Fibroblast of lung (primary cell): ENCODE data around the gene PLXNA1. TPM values are rescaled to one million over a fixed set of nuclear protein-coding genes. Genes with fewer than 3 reads are reported as not detected.

Source experiments
- DNase-seq, 2 donors: peaks; one replicate each; pipeline versions ENCODE4 v3.0.0 to v3.0.0-alpha.2; 2010; ENCODE audit warnings: low read depth in 2 of 2
- H2AFZ ChIP-seq: 2 replicates; pipeline ENCODE4 v1.5.1; 2012; ENCODE audit warnings: low read length, control low read depth, inconsistent platforms
- H3K27ac ChIP-seq: 2 replicates; pipeline ENCODE4 v1.5.1; 2011; ENCODE audit warnings: low read length, control low read depth; ENCODE audit not compliant: insufficient read depth
- H3K27me3 ChIP-seq: 2 replicates; pipeline ENCODE4 v1.5.1; 2011; ENCODE audit warnings: mild to moderate bottlenecking, low read length; ENCODE audit not compliant: control insufficient read depth, insufficient read depth
- H3K36me3 ChIP-seq: 2 replicates; pipeline ENCODE4 v1.5.1; 2011; ENCODE audit warnings: low read length; ENCODE audit not compliant: control insufficient read depth, insufficient read depth
- H3K4me1 ChIP-seq: 2 replicates; pipeline ENCODE4 v1.5.1; 2011; ENCODE audit warnings: low read length; ENCODE audit not compliant: control insufficient read depth, insufficient read depth; ENCODE audit errors: extremely low read depth
- H3K4me2 ChIP-seq: 2 replicates; pipeline ENCODE4 v1.5.1; 2011; ENCODE audit warnings: low read length, control low read depth; ENCODE audit not compliant: insufficient read depth; ENCODE audit errors: extremely low read depth
- H3K4me3 ChIP-seq, 4 experiments: fragments of 200-600 bp in 1 of 4; sonication (generic) in 1 of 4; replicated peaks in 1 of 4; 2 replicates each; pipeline ENCODE4 v1.5.1; 2011 to 2016; ENCODE audit warnings: low read length in 4 of 4, low read depth in 3 of 4, mild to moderate bottlenecking in 3 of 4, control low read depth in 2 of 4, inconsistent platforms in 1 of 4, mixed read lengths in 1 of 4; ENCODE audit not compliant: insufficient read depth in 1 of 4; ENCODE audit errors: control extremely low read depth in 1 of 4
- H3K79me2 ChIP-seq: 2 replicates; pipeline ENCODE4 v1.5.1; 2012; ENCODE audit warnings: mild to moderate bottlenecking, low read length, inconsistent platforms; ENCODE audit not compliant: control insufficient read depth, insufficient read depth
- H3K9ac ChIP-seq: 2 replicates; pipeline ENCODE4 v1.5.1; 2011; ENCODE audit warnings: mild to moderate bottlenecking, low read length, control low read depth; ENCODE audit not compliant: insufficient read depth
- H3K9me3 ChIP-seq: 2 replicates; pipeline ENCODE4 v1.5.1; 2012; ENCODE audit warnings: low read depth, low read length; ENCODE audit not compliant: control insufficient read depth, insufficient read depth
- H4K20me1 ChIP-seq: 2 replicates; pipeline ENCODE4 v1.5.1; 2011; ENCODE audit warnings: low read length; ENCODE audit not compliant: control insufficient read depth, insufficient read depth; ENCODE audit errors: extremely low read depth
- CTCF ChIP-seq, 2 donors: IDR thresholded peaks in 1 of 2; conservative IDR thresholded peaks in 1 of 2; 1 replicate in 1 of 2; 2 replicates in 1 of 2; pipeline ENCODE4 v1.5.1; 2011 to 2012; ENCODE audit warnings: low read length in 2 of 2, control low read depth in 1 of 2, inconsistent platforms in 1 of 2, low read depth in 1 of 2, mild to moderate bottlenecking in 1 of 2
- EZH2 ChIP-seq: IDR thresholded peaks from 2 replicates; pipeline ENCODE4 v1.5.1; 2012; ENCODE audit warnings: low read length, control low read depth, mild to moderate bottlenecking; ENCODE audit errors: missing control alignments
- polyA plus RNA-seq, 2 donors: library from polyadenylated mRNA; depleted of rRNA in 1 of 2; stranded (reverse) in 1 of 2; unstranded in 1 of 2; fragments of >200 nt; gene quantifications; 2 replicates each; pipeline ENCODE4 v1.2.1, GENCODE V29; 2011 to 2012; ENCODE audit warnings: missing spikeins in 1 of 2
- total RNA-seq: library from RNA; depleted of rRNA; stranded (reverse); fragments of >200 nt; gene quantifications from 2 replicates; pipeline ENCODE4 v1.2.1, GENCODE V29; 2014

The PLXNA1 gene
- total and polyA plus RNA-seq, 2 donors (not counting 1 experiment from before 2014, with no cell fraction given), result 21.1 to 48.6 TPM

- Histone ChIP-seq H3K36me3 (no peaks in the 10 kb centered on the region), H3K4me2 (no peak overlapping the region), H3K9me3 (no peaks in the 10 kb centered on the region), H4K20me1 (no peaks in the 10 kb centered on the region), H3K9ac (no peak overlapping the region), H3K79me2 (peaks cover 5% of the 10 kb centered on the region), H3K4me3 (no peak overlapping the region), H2AFZ (no peak overlapping the region), H3K27me3 (peaks cover 11% of the 10 kb centered on the region), H3K4me1 (peaks cover 5% of the 10 kb centered on the region), H3K27ac (no peak overlapping the region)
- no peak for DNase-seq
- no peak for TF ChIP-seq CTCF (conservative IDR thresholded peaks at IDR 0.05 in 1 of 2, IDR thresholded peaks at IDR 0.05 in 1 of 2; ENCODE audit: low read depth in 1 of 2, low read length in 2 of 2)
- TF ChIP-seq EZH2, result no peak
These were observed 3.8 kb upstream of the PLXNA1 start for GRCh38 chr3:126979046-126979628.

GRCh38 chr3:126980266-126980811, 2.6 kb upstream of the PLXNA1 start:
- Histone ChIP-seq H3K4me3 (no peak overlapping the region), H3K4me1 (peaks cover 5% of the 10 kb centered on the region), H3K9me3 (no peaks in the 10 kb centered on the region), H3K27ac (no peak overlapping the region), H3K27me3 (peaks cover 9% of the 10 kb centered on the region), H3K4me2 (no peak overlapping the region), H3K36me3 (no peaks in the 10 kb centered on the region), H4K20me1 (no peaks in the 10 kb centered on the region), H3K9ac (no peak overlapping the region), H2AFZ (no peak overlapping the region), H3K79me2 (peaks cover 17% of the 10 kb centered on the region)
- DNase-seq, result no peak
- no peak for TF ChIP-seq EZH2
- no peak for TF ChIP-seq CTCF (conservative IDR thresholded peaks at IDR 0.05 in 1 of 2, IDR thresholded peaks at IDR 0.05 in 1 of 2; ENCODE audit: low read depth in 1 of 2, low read length in 2 of 2)

- Histone ChIP-seq H3K79me2 (peaks cover 34% of the 10 kb centered on the region), H4K20me1 (no peaks in the 10 kb centered on the region), H3K27me3 (peaks cover 9% of the 10 kb centered on the region), H3K36me3 (no peaks in the 10 kb centered on the region), H3K9ac (no peak overlapping the region), H3K4me3 (peak overlapping the region; percentile 36 to 59 (median 38)), H2AFZ (peak overlapping the region; percentile 89), H3K27ac (peak overlapping the region; percentile 34), H3K4me2 (peak overlapping the region; percentile 73), H3K9me3 (no peaks in the 10 kb centered on the region), H3K4me1 (peaks cover 5% of the 10 kb centered on the region)
- TF ChIP-seq CTCF (conservative IDR thresholded peaks at IDR 0.05 in 1 of 2, IDR thresholded peaks at IDR 0.05 in 1 of 2; ENCODE audit: low read depth in 1 of 2, low read length in 2 of 2) (no peak), EZH2 (no peak)
- DNase-seq, result peak in 1 of 2 donors; percentile 45
These were observed 817 bp upstream of the PLXNA1 start for GRCh38 chr3:126982126-126982470.
